Adrenal gland (tissue), 12 donors: ENCODE data around the gene BRD2. TPM values are rescaled to one million over a fixed set of nuclear protein-coding genes. Genes with fewer than 3 reads are reported as not detected.

Experiments used
- DNase-seq, 7 donors: peaks; one replicate each; pipeline ENCODE4 v3.0.0-alpha.2; 2019 to 2020
- H3K27ac ChIP-seq, 5 donors: fragments of 200-600 bp; sonication (generic) in 4 of 5; 1 replicate in 3 of 5; 2 replicates in 2 of 5; pipeline versions ENCODE4 v1.5.1 to v1.8.0; 2016 to 2020; ENCODE audit warnings: mild to moderate bottlenecking in 1 of 5
- H3K27me3 ChIP-seq: fragments of 200-600 bp; 2 replicates; pipeline ENCODE4 v1.8.0; 2021
- H3K36me3 ChIP-seq, 2 donors: fragments of 200-600 bp; replicated peaks in 1 of 2; 1 replicate in 1 of 2; 2 replicates in 1 of 2; pipeline versions ENCODE4 v1.5.1 to v1.8.0; 2018 to 2022
- H3K4me1 ChIP-seq, 2 donors: fragments of 200-600 bp; replicated peaks in 1 of 2; 1 replicate in 1 of 2; 2 replicates in 1 of 2; pipeline versions ENCODE4 v1.5.1 to v1.8.0; 2018 to 2021
- H3K4me3 ChIP-seq, 4 donors: fragments of 200-600 bp; sonication (generic) in 3 of 4; one replicate each; pipeline ENCODE4 v1.5.1; 2016 to 2018
- H3K9me3 ChIP-seq, 3 donors: fragments of 200-600 bp; sonication (generic) in 1 of 3; replicated peaks in 1 of 3; 1 replicate in 2 of 3; 2 replicates in 1 of 3; pipeline versions ENCODE4 v1.5.1 to v1.8.0; 2016 to 2021
- POLR2A ChIP-seq, 2 donors: fragments of 450-650 bp; IDR thresholded peaks; one replicate each; pipeline ENCODE4 v1.6.1; 2017; ENCODE audit warnings: antibody characterized with exemption in 2 of 2, mild to moderate bottlenecking in 2 of 2, moderate library complexity in 1 of 2
- WGBS, 4 donors: extraction: QIAGEN DNeasy Blood & Tissue Kit in 2 of 4; methylation state at CpG; one replicate each; pipeline versions ENCODE4 v1.1.5 to v1.1.7; 2013 to 2017; 5-methylcytosine and 5-hydroxymethylcytosine counted together
- intact Hi-C, 2 donors: fragments of 100-400 bp; cut with DNase I; formaldehyde crosslinking; loops; one replicate each; pipeline versions ENCODE4 v1.14.1 to v1.15.0; 2022 to 2023
- polyA plus RNA-seq, 3 donors: library from polyadenylated mRNA; stranded (reverse); fragments of 200-250 nt in 2 of 3; fragments of 350-450 nt in 1 of 3; fragmentation: Illumina TruSeq in 1 of 3; extraction: RNeasy Lipid Tissue Mini Kit (QIAGEN cat#74804) in 1 of 3; gene quantifications; one replicate each; pipeline ENCODE4 v1.2.3, GENCODE V29; 2013 to 2014
- total RNA-seq, 9 donors: library from RNA; depleted of rRNA in 4 of 9; stranded (reverse); fragments of >200 nt in 4 of 9; fragments of 120-200 nt in 1 of 9; fragmentation: NEBNext Ultra II Directional in 1 of 9; extraction: Animal tissue kit (Norgen Biotek cat#: 25700) in 1 of 9; gene quantifications; one replicate each; pipeline versions ENCODE4 v1.1.0 to v1.2.4, GENCODE V29; 2013 to 2023
- TF ChIP-seq, protein P1 (sequence below), 6 experiments: fragments of 450-650 bp in 4 of 6; fragments of 200-600 bp in 2 of 6; sonication (generic) in 1 of 6; IDR thresholded peaks; 1 replicate in 5 of 6; 2 replicates in 1 of 6; pipeline versions ENCODE4 v1.5.1 to v1.8.0; 2016 to 2021; ENCODE audit warnings: antibody characterized with exemption in 6 of 6, mild to moderate bottlenecking in 2 of 6, moderate library complexity in 1 of 6
- donor health status: healthy with polysubstance abuse.
- donor health status: Bipolar disorder and iron deficiency.
- donor health status: DM: yes; HTN: yes; CAD: no.
- donor health status: DM: no; HTN: no; CAD: no.
- donor health status: DM: no; HTN: no; CAD: no.
- donor health status: DM: yes; HTN: yes; CAD: no.

The BRD2 gene
- total and polyA plus RNA-seq, 12 donors, result 127 to 288 (median 152) TPM

DNA sequence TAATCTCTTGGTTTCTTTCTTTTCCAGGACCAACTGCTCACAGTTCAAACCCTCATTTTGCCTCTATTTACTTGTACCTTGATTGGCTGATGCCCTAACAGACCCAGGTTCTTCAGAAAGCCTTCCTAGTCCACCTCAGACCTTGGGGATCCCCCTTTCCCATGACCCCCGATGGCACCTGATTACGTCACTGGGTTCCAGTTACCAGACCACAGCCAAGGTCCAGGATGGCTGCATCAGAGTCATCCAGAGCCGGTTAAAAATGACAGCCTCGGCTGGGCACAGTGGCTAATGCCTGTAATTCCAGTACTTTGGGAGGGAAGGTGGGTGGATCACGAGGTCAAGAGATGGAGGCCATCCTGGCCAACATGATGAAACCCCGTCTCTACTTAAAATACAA is 36.5 kb downstream of the BRD2 start:
- Histone ChIP-seq H3K36me3 (no peaks in the 10 kb centered on the region), H3K27me3 (no peaks in the 10 kb centered on the region), H3K9me3 (no peaks in the 10 kb centered on the region), H3K4me3 (no peak overlapping the region), H3K4me1 (no peaks in the 10 kb centered on the region), H3K27ac (no peak overlapping the region)
- 60 to 87% (median 74%) methylated on average over 4 to 6 of the region's 6 CpGs for WGBS, 4 donors
- TF ChIP-seq, protein P1, sequence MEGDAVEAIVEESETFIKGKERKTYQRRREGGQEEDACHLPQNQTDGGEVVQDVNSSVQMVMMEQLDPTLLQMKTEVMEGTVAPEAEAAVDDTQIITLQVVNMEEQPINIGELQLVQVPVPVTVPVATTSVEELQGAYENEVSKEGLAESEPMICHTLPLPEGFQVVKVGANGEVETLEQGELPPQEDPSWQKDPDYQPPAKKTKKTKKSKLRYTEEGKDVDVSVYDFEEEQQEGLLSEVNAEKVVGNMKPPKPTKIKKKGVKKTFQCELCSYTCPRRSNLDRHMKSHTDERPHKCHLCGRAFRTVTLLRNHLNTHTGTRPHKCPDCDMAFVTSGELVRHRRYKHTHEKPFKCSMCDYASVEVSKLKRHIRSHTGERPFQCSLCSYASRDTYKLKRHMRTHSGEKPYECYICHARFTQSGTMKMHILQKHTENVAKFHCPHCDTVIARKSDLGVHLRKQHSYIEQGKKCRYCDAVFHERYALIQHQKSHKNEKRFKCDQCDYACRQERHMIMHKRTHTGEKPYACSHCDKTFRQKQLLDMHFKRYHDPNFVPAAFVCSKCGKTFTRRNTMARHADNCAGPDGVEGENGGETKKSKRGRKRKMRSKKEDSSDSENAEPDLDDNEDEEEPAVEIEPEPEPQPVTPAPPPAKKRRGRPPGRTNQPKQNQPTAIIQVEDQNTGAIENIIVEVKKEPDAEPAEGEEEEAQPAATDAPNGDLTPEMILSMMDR (IDR thresholded peaks at IDR 0.05), result no peak
- TF ChIP-seq POLR2A (IDR thresholded peaks at IDR 0.05), result no peak
- DNase-seq, result no peak
- intact Hi-C loops, result no loop called here

GRCh38 chr6:33007831-33008400 is 39.5 kb downstream of the BRD2 start:
- Histone ChIP-seq H3K27me3 (no peaks in the 10 kb centered on the region), H3K4me1 (no peaks in the 10 kb centered on the region), H3K4me3 (no peak overlapping the region), H3K9me3 (no peaks in the 10 kb centered on the region), H3K27ac (no peak overlapping the region), H3K36me3 (no peaks in the 10 kb centered on the region)
- WGBS, 4 donors, result 83 to 93% (median 91%) methylated on average over 25 to 26 of the region's 26 CpGs
- intact Hi-C loops, result no loop called here
- no peak for DNase-seq
- TF ChIP-seq, protein P1 (IDR thresholded peaks at IDR 0.05), result no peak
- TF ChIP-seq POLR2A (IDR thresholded peaks at IDR 0.05), result no peak

DNA sequence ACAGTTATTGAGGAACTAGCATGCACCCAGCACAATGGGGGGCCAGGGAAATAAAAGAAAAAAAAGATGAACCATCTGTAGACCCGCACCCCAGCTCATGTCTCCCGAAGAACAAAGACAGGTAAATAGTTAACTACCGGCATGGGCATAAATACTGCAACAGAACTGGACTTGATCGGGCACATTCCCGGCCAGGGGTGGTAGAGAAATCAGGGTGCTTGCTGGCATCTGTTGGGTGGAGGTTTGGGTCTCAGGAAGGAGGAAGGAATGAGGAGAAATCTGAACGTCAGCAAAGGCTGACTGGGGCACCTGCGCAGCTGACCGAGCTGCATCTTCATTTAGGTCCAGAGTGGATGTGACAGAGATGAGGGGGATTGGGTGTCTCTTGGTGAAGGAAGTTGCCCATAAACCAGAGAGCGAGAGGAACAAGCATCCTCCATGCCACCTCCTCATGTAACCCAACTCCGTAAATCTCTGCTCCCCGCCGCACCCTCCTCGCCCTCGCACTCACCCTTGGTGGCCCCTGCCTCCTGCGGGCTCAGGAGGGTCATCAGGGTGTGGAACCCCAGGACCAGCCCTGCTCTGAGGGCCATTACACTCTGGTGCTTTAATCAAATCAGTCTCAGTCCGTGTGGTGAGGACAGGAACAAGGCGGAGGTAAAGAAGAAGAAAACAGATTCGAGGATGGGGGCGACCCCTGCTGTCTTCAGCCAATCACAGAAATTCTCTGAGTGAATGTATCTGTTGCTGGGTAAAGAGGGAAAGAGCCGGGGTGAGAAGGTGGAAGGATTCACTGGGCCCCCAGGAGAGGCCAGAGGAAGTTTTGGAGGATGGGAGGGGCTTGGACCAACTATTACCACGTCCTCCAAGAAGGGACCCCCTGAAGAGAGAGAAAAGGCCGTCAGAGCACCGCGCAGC is 40.8 kb downstream of the BRD2 start, which contains the start of gene HLA-DOA:
Gene HLA-DOA (minus strand): TSS at position 648 of the 918 bp plus-strand sequence.
- peak within 1 kb of the TSS in 1 of 4 donors; percentile 50 for H3K4me3 ChIP-seq
- no peaks in the 10 kb centered on the region for H3K9me3 ChIP-seq
- H3K4me1 ChIP-seq, result no peaks in the 10 kb centered on the region
- peaks cover 7% of the 10 kb centered on the region for H3K27me3 ChIP-seq
- H3K36me3 ChIP-seq, result no peaks in the 10 kb centered on the region
- intact Hi-C loops, result no loop called here
- H3K27ac ChIP-seq, result peak within 1 kb of the TSS in 1 of 5 donors; percentile 60
- TF ChIP-seq, protein P1 (IDR thresholded peaks at IDR 0.05), result no peak
- no peak for TF ChIP-seq POLR2A (IDR thresholded peaks at IDR 0.05)
- WGBS, 4 donors, result 25 to 28% (median 27%) methylated on average over 24 of the region's 24 CpGs
- DNase-seq, result peak in 2 of 7 donors; percentile 45 to 68

GRCh38 chr6:33010356-33010755 is 42.0 kb downstream of the BRD2 start:
- Histone ChIP-seq H3K36me3 (no peaks in the 10 kb centered on the region), H3K4me1 (no peaks in the 10 kb centered on the region), H3K27me3 (peaks cover 10% of the 10 kb centered on the region), H3K27ac (no peak overlapping the region), H3K9me3 (no peaks in the 10 kb centered on the region), H3K4me3 (no peak overlapping the region)
- TF ChIP-seq, protein P1 (IDR thresholded peaks at IDR 0.05), result no peak
- no peak for TF ChIP-seq POLR2A (IDR thresholded peaks at IDR 0.05)
- 70 to 83% (median 78%) methylated on average over 7 of the region's 7 CpGs for WGBS, 4 donors
- intact Hi-C loops, result loop anchor here in 1 of 2 donors (5.0 to 10.0 kb wide), 3 partner anchors 72 to 234 kb away; no protein-coding TSS in a partner anchor
- no peak for DNase-seq
